HCT116 (cell line): ENCODE results near the gene MNX1. TPM values are rescaled to one million over a fixed set of nuclear protein-coding genes. Genes with fewer than 3 reads are reported as not detected.

Experiments used
- ATAC-seq: fragments of 200-7000 bp; cut with Tn5 transposase; 2 replicates; pipeline ENCODE4 v1.9.1; 2020; ENCODE audit warnings: mild to moderate bottlenecking, moderate library complexity
- BruUV-seq: library from RNA; stranded (reverse); fragments of 400-500 nt; replicated peaks from 2 replicates; lab custom pipeline; 2021; lab: Mats Ljungman, UMichigan
- CTCF ChIA-PET: fragments of 300-600 bp; sonication (Branson Sonifier 250); formaldehyde crosslinking; loops from one replicate; lab custom pipeline; 2021; ENCODE audit warnings: antibody characterized with exemption; lab: Charles Lee
- POLR2A ChIA-PET: fragments of 300-600, 350-600 bp; sonication (Branson Sonifier 250); formaldehyde crosslinking; loops from one replicate; lab custom pipeline; 2021; ENCODE audit warnings: antibody characterized with exemption; lab: Charles Lee
- RAD21 ChIA-PET, 2 experiments: fragments of 300-600 bp; sonication (Branson Sonifier 250); formaldehyde crosslinking; loops; one replicate each; lab custom pipeline; 2023; ENCODE audit warnings: low total read pairs in 2 of 2; ENCODE audit not compliant: uncharacterized antibody in 2 of 2, unreplicated experiment in 2 of 2, low non-redundant PET in 1 of 2; lab: Charles Lee
- DNase-seq: peaks from one replicate; pipeline ENCODE4 v3.0.0-alpha.2; 2010; ENCODE audit warnings: low read depth, low spot score
- H2AFZ ChIP-seq: fragments of 200-600 bp; shearing (Covaris generic), sonication (generic); 2 replicates; pipeline ENCODE4 v1.6.1; 2017; ENCODE audit warnings: low read depth, mixed run types, mixed read lengths, antibody characterized with exemption, low read length; ENCODE audit not compliant: poor library complexity, severe bottlenecking
- H3K27ac ChIP-seq: 2 replicates; pipeline ENCODE4 v1.5.1; 2012; ENCODE audit warnings: low read depth, low read length
- H3K27me3 ChIP-seq: fragments of 200-600 bp; sonication (generic); 2 replicates; pipeline ENCODE4 v1.6.1; 2016; ENCODE audit warnings: mixed run types, low read length, mixed read lengths; ENCODE audit not compliant: insufficient read depth
- H3K36me3 ChIP-seq, 2 experiments: fragments of 200-500 bp in 1 of 2; fragments of 200-600 bp in 1 of 2; sonication (Bioruptor generic) in 1 of 2; sonication (generic) in 1 of 2; 2 replicates each; pipeline versions ENCODE4 v1.5.1 to v1.6.1; 2014 to 2016; ENCODE audit warnings: low read length in 2 of 2, inconsistent platforms in 1 of 2, mixed read lengths in 1 of 2, mixed run types in 1 of 2; ENCODE audit not compliant: insufficient read depth in 2 of 2, control insufficient read depth in 1 of 2
- H3K4me1 ChIP-seq, 2 experiments: fragments of 200-600 bp in 1 of 2; sonication (generic) in 1 of 2; 2 replicates each; pipeline versions ENCODE4 v1.5.1 to v1.6.1; 2012 to 2017; ENCODE audit warnings: low read length in 2 of 2, inconsistent platforms in 1 of 2, mild to moderate bottlenecking in 1 of 2, mixed read lengths in 1 of 2, mixed run types in 1 of 2, moderate library complexity in 1 of 2; ENCODE audit not compliant: insufficient read depth in 2 of 2, control insufficient read depth in 1 of 2
- H3K4me2 ChIP-seq: fragments of 200-600 bp; sonication (generic); 2 replicates; pipeline ENCODE4 v1.6.1; 2017; ENCODE audit warnings: mixed run types, low read length, mixed read lengths
- H3K4me3 ChIP-seq, 2 experiments: fragments of 200-600 bp in 1 of 2; sonication (generic) in 1 of 2; replicated peaks in 1 of 2; 2 replicates each; pipeline ENCODE4 v1.5.1; 2011 to 2016; ENCODE audit warnings: low read length in 2 of 2, control low read depth in 1 of 2, low read depth in 1 of 2, mild to moderate bottlenecking in 1 of 2, mixed read lengths in 1 of 2, mixed run types in 1 of 2
- H3K79me2 ChIP-seq: fragments of 200-600 bp; sonication (generic); 2 replicates; pipeline ENCODE4 v1.6.1; 2017; ENCODE audit warnings: mild to moderate bottlenecking, mixed run types, low read length, moderate library complexity, mixed read lengths; ENCODE audit not compliant: insufficient read depth
- H3K9ac ChIP-seq: fragments of 200-600 bp; sonication (generic); 2 replicates; pipeline ENCODE4 v1.6.1; 2016; ENCODE audit warnings: low read length, mixed read lengths
- H3K9me2 ChIP-seq: fragments of 200-600 bp; sonication (generic), shearing (Covaris generic); 2 replicates; pipeline ENCODE4 v1.6.1; 2017; ENCODE audit warnings: mixed run types, mild to moderate bottlenecking, moderate library complexity; ENCODE audit not compliant: insufficient read depth
- H3K9me3 ChIP-seq, 2 experiments: fragments of 200-500 bp in 1 of 2; fragments of 200-600 bp in 1 of 2; sonication (Bioruptor generic) in 1 of 2; sonication (generic) in 1 of 2; 2 replicates each; pipeline ENCODE4 v1.6.1; 2014 to 2017; ENCODE audit warnings: low read length in 2 of 2, mixed read lengths in 2 of 2, inconsistent platforms in 1 of 2, low read depth in 1 of 2, mild to moderate bottlenecking in 1 of 2, mixed run types in 1 of 2, moderate library complexity in 1 of 2; ENCODE audit not compliant: control insufficient read depth in 1 of 2, insufficient read depth in 1 of 2
- H4K20me1 ChIP-seq: fragments of 200-600 bp; sonication (generic), shearing (Covaris generic); 2 replicates; pipeline ENCODE4 v1.6.1; 2017; ENCODE audit warnings: mixed run types, mild to moderate bottlenecking, moderate library complexity; ENCODE audit not compliant: insufficient read depth
- CBX3 ChIP-seq: IDR thresholded peaks from 2 replicates; pipeline ENCODE4 v1.6.1; 2012; ENCODE audit warnings: low read depth
- CEBPB ChIP-seq: IDR thresholded peaks from 2 replicates; pipeline ENCODE4 v1.6.1; 2012; ENCODE audit warnings: low read depth
- EGR1 ChIP-seq: IDR thresholded peaks from 2 replicates; pipeline ENCODE4 v1.6.1; 2012; ENCODE audit warnings: low read depth
- EZH2 ChIP-seq: fragments of 200-600 bp; sonication (generic); IDR thresholded peaks from 2 replicates; pipeline ENCODE4 v1.6.1; 2017; ENCODE audit warnings: antibody characterized with exemption, mixed run types
- FOSL1 ChIP-seq: IDR thresholded peaks from 2 replicates; pipeline ENCODE4 v1.6.1; 2012; ENCODE audit warnings: low read depth
- JUND ChIP-seq: IDR thresholded peaks from 2 replicates; pipeline ENCODE4 v1.6.1; 2012
- POLR2A ChIP-seq: IDR thresholded peaks from 2 replicates; pipeline ENCODE4 v1.7.0; 2011; ENCODE audit warnings: borderline replicate concordance; ENCODE audit not compliant: insufficient read depth, insufficient read length; ENCODE audit errors: extremely low read depth
- SIN3A ChIP-seq: IDR thresholded peaks from 2 replicates; pipeline ENCODE4 v1.6.1; 2012; ENCODE audit warnings: low read depth
- SP1 ChIP-seq: IDR thresholded peaks from 2 replicates; pipeline ENCODE4 v1.6.1; 2012; ENCODE audit warnings: low read depth
- SRF ChIP-seq: IDR thresholded peaks from 2 replicates; pipeline ENCODE4 v1.6.1; 2012; ENCODE audit warnings: low read depth
- YY1 ChIP-seq: IDR thresholded peaks from 2 replicates; pipeline ENCODE4 v1.6.1; 2011; ENCODE audit warnings: low read length, low read depth, moderate library complexity, mild to moderate bottlenecking; ENCODE audit not compliant: insufficient replicate concordance; ENCODE audit errors: extremely low read depth
- ZNF274 ChIP-seq: fragments of 200-500 bp; sonication (Bioruptor generic); IDR thresholded peaks from 2 replicates; pipeline ENCODE4 v1.6.1; 2014; ENCODE audit warnings: mild to moderate bottlenecking, low read depth, low read length, inconsistent platforms
- intact Hi-C: fragments of 100-400 bp; cut with micrococcal nuclease; formaldehyde crosslinking; loops from 2 replicates; pipeline ENCODE4 v1.10.0; 2022
- total RNA-seq: library from RNA; stranded (reverse); gene quantifications from one replicate; pipeline ENCODE4 v1.2.1, GENCODE V29; 2021; ENCODE audit not compliant: unreplicated experiment
- TF ChIP-seq, protein P1 (sequence below): IDR thresholded peaks from 2 replicates; pipeline ENCODE4 v1.6.1; 2012; ENCODE audit warnings: low read depth
- TF ChIP-seq, protein P2 (sequence below): IDR thresholded peaks from 2 replicates; pipeline ENCODE4 v1.6.1; 2012
- TF ChIP-seq, protein P3 (sequence below), 3 experiments: fragments of 200-600 bp in 1 of 3; sonication (generic) in 1 of 3; IDR thresholded peaks in 2 of 3; conservative IDR thresholded peaks in 1 of 3; 2 replicates each; pipeline ENCODE4 v1.5.1; 2012 to 2017; ENCODE audit warnings: low read depth in 2 of 3, low read length in 2 of 3, antibody characterized with exemption in 1 of 3, borderline replicate concordance in 1 of 3, control low read depth in 1 of 3, mild to moderate bottlenecking in 1 of 3, mixed read lengths in 1 of 3, mixed run types in 1 of 3, moderate library complexity in 1 of 3; ENCODE audit not compliant: insufficient read depth in 1 of 3

The MNX1 gene
- total RNA-seq, 1 experiment from 2014 or later = 7.7 TPM

DNA sequence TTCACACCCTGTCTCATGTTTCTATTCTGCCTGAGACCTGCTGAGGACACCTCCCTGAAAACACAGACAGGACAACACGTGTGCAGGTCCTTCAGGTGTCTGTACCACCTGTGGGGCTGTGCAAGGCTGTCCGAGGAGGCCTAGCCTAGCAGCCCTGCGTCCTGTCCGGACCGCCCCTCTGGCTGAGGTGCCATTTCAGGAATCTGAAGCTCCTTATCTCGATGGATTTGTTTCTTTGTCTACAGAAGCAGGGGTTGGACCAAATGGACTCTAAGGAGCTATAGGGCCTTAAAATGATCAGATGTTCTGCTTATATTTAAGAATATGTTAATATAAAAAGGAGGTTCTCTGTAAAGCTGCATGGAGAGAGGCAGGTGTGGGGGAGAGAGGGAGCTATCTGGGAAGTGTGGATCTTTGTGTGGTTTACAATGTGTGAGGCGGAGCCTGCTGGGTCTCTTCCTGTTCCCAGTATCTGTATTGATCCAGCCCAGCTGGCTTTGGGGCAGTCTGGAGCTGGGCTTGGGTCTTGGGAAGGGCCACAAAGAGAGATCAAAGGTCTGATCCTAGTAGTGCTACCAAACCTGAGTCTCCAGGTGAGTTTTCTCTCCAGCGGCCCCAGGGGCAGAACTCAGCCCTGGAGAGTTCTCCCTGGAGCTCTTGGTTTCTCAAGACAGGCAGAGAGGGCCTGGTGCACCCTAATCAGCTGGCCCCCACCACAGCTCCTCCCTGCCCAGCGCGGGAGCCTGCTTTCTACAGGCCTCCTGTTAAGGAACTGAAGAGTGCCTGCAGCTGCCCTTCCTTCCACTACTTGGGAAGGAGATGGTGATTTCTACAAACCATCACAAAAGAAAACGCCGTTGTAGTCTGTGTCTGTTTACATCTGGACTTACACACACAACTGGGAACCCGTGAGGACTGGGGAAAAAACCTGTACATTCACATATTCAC is 3.4 kb upstream of the MNX1 start (continued):
- TF ChIP-seq, protein P1, sequence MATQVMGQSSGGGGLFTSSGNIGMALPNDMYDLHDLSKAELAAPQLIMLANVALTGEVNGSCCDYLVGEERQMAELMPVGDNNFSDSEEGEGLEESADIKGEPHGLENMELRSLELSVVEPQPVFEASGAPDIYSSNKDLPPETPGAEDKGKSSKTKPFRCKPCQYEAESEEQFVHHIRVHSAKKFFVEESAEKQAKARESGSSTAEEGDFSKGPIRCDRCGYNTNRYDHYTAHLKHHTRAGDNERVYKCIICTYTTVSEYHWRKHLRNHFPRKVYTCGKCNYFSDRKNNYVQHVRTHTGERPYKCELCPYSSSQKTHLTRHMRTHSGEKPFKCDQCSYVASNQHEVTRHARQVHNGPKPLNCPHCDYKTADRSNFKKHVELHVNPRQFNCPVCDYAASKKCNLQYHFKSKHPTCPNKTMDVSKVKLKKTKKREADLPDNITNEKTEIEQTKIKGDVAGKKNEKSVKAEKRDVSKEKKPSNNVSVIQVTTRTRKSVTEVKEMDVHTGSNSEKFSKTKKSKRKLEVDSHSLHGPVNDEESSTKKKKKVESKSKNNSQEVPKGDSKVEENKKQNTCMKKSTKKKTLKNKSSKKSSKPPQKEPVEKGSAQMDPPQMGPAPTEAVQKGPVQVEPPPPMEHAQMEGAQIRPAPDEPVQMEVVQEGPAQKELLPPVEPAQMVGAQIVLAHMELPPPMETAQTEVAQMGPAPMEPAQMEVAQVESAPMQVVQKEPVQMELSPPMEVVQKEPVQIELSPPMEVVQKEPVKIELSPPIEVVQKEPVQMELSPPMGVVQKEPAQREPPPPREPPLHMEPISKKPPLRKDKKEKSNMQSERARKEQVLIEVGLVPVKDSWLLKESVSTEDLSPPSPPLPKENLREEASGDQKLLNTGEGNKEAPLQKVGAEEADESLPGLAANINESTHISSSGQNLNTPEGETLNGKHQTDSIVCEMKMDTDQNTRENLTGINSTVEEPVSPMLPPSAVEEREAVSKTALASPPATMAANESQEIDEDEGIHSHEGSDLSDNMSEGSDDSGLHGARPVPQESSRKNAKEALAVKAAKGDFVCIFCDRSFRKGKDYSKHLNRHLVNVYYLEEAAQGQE = no peak
- TF ChIP-seq, protein P2, sequence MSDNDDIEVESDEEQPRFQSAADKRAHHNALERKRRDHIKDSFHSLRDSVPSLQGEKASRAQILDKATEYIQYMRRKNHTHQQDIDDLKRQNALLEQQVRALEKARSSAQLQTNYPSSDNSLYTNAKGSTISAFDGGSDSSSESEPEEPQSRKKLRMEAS = no peak
- TF ChIP-seq YY1 = no peak
- no peak for TF ChIP-seq SRF

DNA sequence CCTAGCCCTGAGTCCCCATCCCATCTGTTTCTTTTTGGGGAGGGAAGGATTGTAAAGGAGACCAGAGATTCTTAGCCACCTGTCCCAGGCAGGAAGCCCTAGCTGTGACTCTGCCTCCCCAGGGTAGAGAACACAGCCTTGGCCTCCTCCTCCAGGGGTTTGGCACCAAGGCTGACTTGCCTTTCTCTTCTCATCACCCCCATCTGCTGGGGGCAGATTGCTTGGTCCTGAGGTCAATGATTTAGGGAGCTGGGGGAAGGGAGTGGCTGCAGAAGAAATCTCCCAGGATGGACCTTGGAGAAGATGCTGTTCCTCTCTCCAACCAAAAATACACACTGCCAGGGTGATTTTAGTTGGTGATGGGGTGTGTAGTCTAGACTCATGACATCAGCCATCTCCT is 2.6 kb upstream of the MNX1 start:
- no peak for DNase-seq
- Histone ChIP-seq H3K36me3 (no peaks in the 10 kb centered on the region), H3K9ac (no peak overlapping the region), H2AFZ (no peak overlapping the region), H3K4me2 (no peak overlapping the region), H3K9me3 (no peaks in the 10 kb centered on the region), H3K27me3 (no peaks in the 10 kb centered on the region), H3K9me2 (no peaks in the 10 kb centered on the region), H4K20me1 (no peaks in the 10 kb centered on the region), H3K4me3 (no peak overlapping the region), H3K27ac (no peak overlapping the region), H3K79me2 (peaks cover 7% of the 10 kb centered on the region; the same call in 1 of the 2 replicates), H3K4me1 (peaks cover 14 to 28% of the 10 kb centered on the region in 2 experiments)
- intact Hi-C loops = no loop called here
- no TSS peak for BruUV-seq
- ATAC-seq = no peak
- POLR2A ChIA-PET = no interaction called here
- CTCF ChIA-PET = no interaction called here
- RAD21 ChIA-PET = no interaction called here
- TF ChIP-seq CEBPB (no peak), JUND (no peak), POLR2A (no peak), YY1 (no peak), CBX3 (no peak), FOSL1 (no peak), EZH2 (no peak), ZNF274 (no peak), EGR1 (no peak), SP1 (no peak), SIN3A (no peak)
- TF ChIP-seq, protein P1 = no peak
- TF ChIP-seq, protein P3, sequence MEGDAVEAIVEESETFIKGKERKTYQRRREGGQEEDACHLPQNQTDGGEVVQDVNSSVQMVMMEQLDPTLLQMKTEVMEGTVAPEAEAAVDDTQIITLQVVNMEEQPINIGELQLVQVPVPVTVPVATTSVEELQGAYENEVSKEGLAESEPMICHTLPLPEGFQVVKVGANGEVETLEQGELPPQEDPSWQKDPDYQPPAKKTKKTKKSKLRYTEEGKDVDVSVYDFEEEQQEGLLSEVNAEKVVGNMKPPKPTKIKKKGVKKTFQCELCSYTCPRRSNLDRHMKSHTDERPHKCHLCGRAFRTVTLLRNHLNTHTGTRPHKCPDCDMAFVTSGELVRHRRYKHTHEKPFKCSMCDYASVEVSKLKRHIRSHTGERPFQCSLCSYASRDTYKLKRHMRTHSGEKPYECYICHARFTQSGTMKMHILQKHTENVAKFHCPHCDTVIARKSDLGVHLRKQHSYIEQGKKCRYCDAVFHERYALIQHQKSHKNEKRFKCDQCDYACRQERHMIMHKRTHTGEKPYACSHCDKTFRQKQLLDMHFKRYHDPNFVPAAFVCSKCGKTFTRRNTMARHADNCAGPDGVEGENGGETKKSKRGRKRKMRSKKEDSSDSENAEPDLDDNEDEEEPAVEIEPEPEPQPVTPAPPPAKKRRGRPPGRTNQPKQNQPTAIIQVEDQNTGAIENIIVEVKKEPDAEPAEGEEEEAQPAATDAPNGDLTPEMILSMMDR (IDR thresholded peaks at IDR 0.05 in 2 of 3, conservative IDR thresholded peaks at IDR 0.05 in 1 of 3; ENCODE audit: borderline replicate concordance in 1 of 3, insufficient read depth in 1 of 3, low read depth in 2 of 3, low read length in 2 of 3) = no peak
